ENCODE data around the gene OR5I1. TPM values are rescaled to one million over a fixed set of nuclear protein-coding genes. Genes with fewer than 3 reads are reported as not detected.
"Not testable (repeated sequence)": the region's sequence is repeated elsewhere in the genome, so short reads cannot be mapped to it uniquely, and the experiment has no call there.

The OR5I1 gene
- not detected in 2 replicates for total RNA-seq (2014; rRNA removed; shearing (Covaris generic))

- no peak for DNase-seq (ENCODE audit: low spot score)
Observed at GRCh38 chr11:55936300-55936699, at the start of gene OR5I1. TSS of gene OR5I1 (minus strand) at chr11:55936400. CDS start at chr11:55936400, 0 bp downstream.

DNA sequence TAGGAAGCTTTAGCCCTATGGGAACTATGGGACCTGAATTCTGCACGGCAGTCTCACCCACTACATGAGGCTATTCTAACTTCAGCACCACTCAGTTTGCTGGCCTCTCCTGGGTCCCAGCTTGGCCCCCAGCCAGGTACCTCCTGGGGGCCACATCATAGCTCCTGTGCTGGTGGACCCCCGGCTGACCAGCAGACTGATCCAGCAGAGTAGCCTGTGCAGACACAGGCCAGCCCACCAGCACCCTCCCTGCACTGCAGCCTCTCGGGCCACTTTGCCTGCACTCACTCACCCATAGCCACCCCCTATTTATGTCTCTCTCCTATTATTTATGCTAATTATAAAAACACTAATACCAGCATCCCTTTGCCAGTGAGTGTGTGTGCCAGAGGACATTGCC is 34.7 kb upstream of the OR5I1 start:
- DNase-seq (ENCODE audit: low spot score): no peak

- DNase-seq (ENCODE audit: low spot score): no peak
Observed at GRCh38 chr11:55969845-55970244, 33.6 kb upstream of the OR5I1 start, which contains the start of gene OR10AG1. TSS of gene OR10AG1 (minus strand) at chr11:55969945. CDS start at chr11:55969907, 38 bp downstream.

- no peak for DNase-seq (ENCODE audit: low spot score)
Observed at GRCh38 chr11:55967914-55968313, 31.7 kb upstream of the OR5I1 start.

GRCh38 chr11:55966391-55966790 is 30.2 kb upstream of the OR5I1 start:
- no peak for DNase-seq (ENCODE audit: low spot score)

GRCh38 chr11:55956521-55956920 is 20.3 kb upstream of the OR5I1 start:
- DNase-seq (ENCODE audit: low spot score): no peak

GRCh38 chr11:55949330-55949729 is 13.1 kb upstream of the OR5I1 start:
- DNase-seq (ENCODE audit: low spot score): peak; percentile 4

DNA sequence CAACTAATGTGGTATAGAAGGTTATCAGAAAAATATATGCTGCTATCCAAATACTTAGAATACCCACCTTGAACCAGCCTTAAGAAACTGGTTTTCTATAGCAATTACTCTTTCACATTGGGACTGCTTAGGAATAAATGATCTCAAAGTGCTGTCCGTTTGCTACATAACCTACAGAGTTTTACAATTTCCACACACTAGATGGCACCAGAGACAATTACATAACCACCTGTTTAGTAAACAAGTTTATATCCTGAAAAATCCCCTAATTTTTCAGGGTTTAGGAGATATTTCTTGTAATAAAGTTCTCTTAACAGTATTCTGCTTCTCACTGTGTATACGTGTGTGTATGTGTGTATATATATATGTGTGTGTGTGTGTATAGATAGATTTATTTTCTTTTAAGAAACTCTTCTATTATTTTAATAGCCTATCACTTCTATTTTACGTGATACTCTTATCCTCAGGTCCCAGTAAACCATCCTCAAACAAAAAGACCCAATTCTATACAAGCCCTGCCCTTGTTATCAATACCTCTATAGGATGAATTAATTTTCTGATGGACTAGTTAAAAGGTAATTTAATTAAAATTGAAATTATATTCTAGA is 6.7 kb upstream of the OR5I1 start:
- DNase-seq (ENCODE audit: low spot score): peak; percentile 28

DNA sequence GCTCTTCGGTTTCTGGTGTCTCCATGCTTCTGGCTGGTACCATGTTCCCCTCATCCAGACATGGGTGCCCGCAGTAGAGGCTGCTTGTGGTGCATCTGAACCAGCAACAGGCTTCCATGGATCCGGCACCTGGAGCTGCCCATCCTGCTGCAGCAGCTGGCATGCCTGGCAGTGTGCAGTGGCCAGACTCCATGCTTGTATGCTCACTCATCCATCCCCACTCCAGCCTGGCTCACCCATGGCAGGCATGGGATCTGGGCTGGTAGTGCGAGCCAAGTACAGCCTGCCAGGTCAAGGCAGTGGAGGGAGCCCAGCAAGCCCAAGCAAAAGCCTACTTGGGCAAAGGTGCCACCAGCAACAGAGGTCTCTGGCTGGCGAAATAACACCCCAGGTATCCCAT is 15.7 kb downstream of the OR5I1 start:
- no peak for DNase-seq (ENCODE audit: low spot score)

- DNase-seq (ENCODE audit: low spot score): no peak
Observed at GRCh38 chr11:55914482-55914881, 21.7 kb downstream of the OR5I1 start, which contains the start of gene OR5W2. TSS of gene OR5W2 (minus strand) at chr11:55914582. CDS start at chr11:55914582, 0 bp downstream.

- no peak for DNase-seq (ENCODE audit: low spot score)
Observed at GRCh38 chr11:55902308-55902707, 33.9 kb downstream of the OR5I1 start.

DNA sequence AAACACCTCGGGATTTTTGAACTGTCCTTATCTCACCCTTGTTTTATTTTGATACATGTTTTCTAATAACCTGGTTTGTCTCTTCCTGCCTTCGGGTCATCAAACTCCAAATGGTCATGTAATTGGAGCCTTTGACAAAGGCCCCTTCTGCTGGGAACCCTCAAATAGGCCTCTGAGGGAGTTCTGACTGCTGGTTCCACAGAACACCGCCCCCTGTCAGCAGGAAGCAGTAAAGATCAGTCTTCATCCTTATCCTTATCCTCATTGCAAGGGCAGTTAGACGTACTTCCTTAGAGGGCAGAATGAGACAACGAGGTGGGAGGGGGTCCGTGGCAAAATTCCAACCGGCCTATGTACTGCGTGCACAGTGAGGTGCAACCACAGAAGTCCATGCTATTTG is 41.0 kb downstream of the OR5I1 start:
- DNase-seq (ENCODE audit: low spot score): no peak

- DNase-seq (ENCODE audit: low spot score): not testable (repeated sequence)
Observed at GRCh38 chr11:55885481-55885880, 50.7 kb downstream of the OR5I1 start.

Other genes with a start within 250 kb of the OR5I1 start
- not detected in 2 replicates for gene OR5D13, start 163.0 kb downstream of the OR5I1 start, total RNA-seq (2014; rRNA removed; shearing (Covaris generic))
- gene OR5D14, start 140.8 kb downstream of the OR5I1 start, total RNA-seq (2014; rRNA removed; shearing (Covaris generic)): not detected in 2 replicates
- not detected in 2 replicates for gene OR5L1, start 125.0 kb downstream of the OR5I1 start, total RNA-seq (2014; rRNA removed; shearing (Covaris generic))
- gene OR5D18, start 116.8 kb downstream of the OR5I1 start, total RNA-seq (2014; rRNA removed; shearing (Covaris generic)): not detected in 2 replicates
- not detected in 2 replicates for gene OR5L2, start 109.2 kb downstream of the OR5I1 start, total RNA-seq (2014; rRNA removed; shearing (Covaris generic))
- gene OR5D16, start 97.6 kb downstream of the OR5I1 start, total RNA-seq (2014; rRNA removed; shearing (Covaris generic)): not detected in 2 replicates
- gene TRIM51, start 53.1 kb downstream of the OR5I1 start, total RNA-seq (2014; rRNA removed; shearing (Covaris generic)): not detected in 2 replicates
- gene OR5W2, start 21.8 kb downstream of the OR5I1 start, total RNA-seq (2014; rRNA removed; shearing (Covaris generic)): not detected in 2 replicates
- not detected in 2 replicates for gene OR10AG1, start 33.5 kb upstream of the OR5I1 start, total RNA-seq (2014; rRNA removed; shearing (Covaris generic))
- not detected in 2 replicates for gene OR5F1, start 58.2 kb upstream of the OR5I1 start, total RNA-seq (2014; rRNA removed; shearing (Covaris generic))
- gene OR5AS1, start 91.3 kb upstream of the OR5I1 start, total RNA-seq (2014; rRNA removed; shearing (Covaris generic)): not detected in 2 replicates
- not detected in 2 replicates for gene OR8I2, start 156.9 kb upstream of the OR5I1 start, total RNA-seq (2014; rRNA removed; shearing (Covaris generic))
- gene OR8H2, start 167.3 kb upstream of the OR5I1 start, total RNA-seq (2014; rRNA removed; shearing (Covaris generic)): not detected in 2 replicates
- gene OR8H3, start 186.0 kb upstream of the OR5I1 start, total RNA-seq (2014; rRNA removed; shearing (Covaris generic)): not detected in 2 replicates
- not detected in 2 replicates for gene OR8J3, start 203.8 kb upstream of the OR5I1 start, total RNA-seq (2014; rRNA removed; shearing (Covaris generic))
- not detected in 2 replicates for gene OR8K5, start 223.9 kb upstream of the OR5I1 start, total RNA-seq (2014; rRNA removed; shearing (Covaris generic))
- gene OR5J2, start 240.2 kb upstream of the OR5I1 start, total RNA-seq (2014; rRNA removed; shearing (Covaris generic)): not detected in 2 replicates